ENCODE data around the gene KLHL14. TPM values are rescaled to one million over a fixed set of nuclear protein-coding genes. Genes with fewer than 3 reads are reported as not detected.

The KLHL14 gene
- total and polyA plus RNA-seq, 2 of the 13 experiments (the other 11 are each of a cell fraction or from before 2014, with no cell fraction given) = 16.0 to 41.8 TPM

DNA sequence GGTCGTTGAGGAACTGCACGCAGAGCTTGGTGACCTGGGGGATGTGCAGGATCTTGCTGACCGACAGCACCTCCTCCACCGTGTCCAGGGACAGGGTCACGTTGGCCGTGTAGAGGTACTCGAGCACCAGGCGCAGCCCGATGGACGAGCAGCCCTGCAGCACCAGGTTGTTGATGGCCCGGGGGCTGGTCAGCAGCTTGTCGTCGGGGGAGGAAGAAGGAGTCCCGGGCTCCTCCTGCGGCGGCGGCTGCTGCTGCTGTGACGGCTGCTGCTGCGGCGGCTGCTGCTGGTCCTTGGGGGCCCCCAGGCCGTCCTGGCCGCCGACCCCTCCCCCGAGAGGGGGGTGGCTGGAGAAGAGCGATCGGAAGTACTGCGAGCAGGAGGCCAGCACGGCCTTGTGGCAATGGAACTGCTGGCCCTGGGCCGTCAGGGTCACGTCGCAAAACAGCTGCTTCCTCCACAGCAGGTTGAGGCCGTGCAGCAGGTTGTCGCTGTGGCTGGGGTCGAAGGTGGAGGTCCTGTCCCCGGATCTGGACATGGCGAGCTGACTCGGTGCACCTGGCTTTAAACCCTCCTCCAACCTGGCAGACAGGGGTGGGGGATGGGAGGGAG lies 2.7 kb downstream of the KLHL14 start (continued):
- TF ChIP-seq ZNF572 (CRISPR knock-in tag; IDR thresholded peaks at IDR 0.05) (no peak), NR3C1 (CRISPR knock-in tag; IDR thresholded peaks at IDR 0.05) (no peak), SMYD3 (CRISPR knock-in tag; IDR thresholded peaks at IDR 0.05) (peak; percentile 35; the same call in 1 of the 2 replicates), ELF4 (CRISPR knock-in tag; IDR thresholded peaks at IDR 0.05; ENCODE audit: borderline replicate concordance) (no peak), ZKSCAN1 (IDR thresholded peaks at IDR 0.05; ENCODE audit: low read length) (no peak), AGO2 (optimal IDR thresholded peaks at IDR 0.05; ENCODE audit: low read depth, low read length) (peak; percentile 91), ZNF768 (CRISPR knock-in tag; IDR thresholded peaks at IDR 0.05) (no peak), NFYB (CRISPR knock-in tag; IDR thresholded peaks at IDR 0.05) (no peak), ZBTB42 (CRISPR knock-in tag; IDR thresholded peaks at IDR 0.05) (no peak; the same call in 1 of the 2 replicates), HMG20A (CRISPR knock-in tag; IDR thresholded peaks at IDR 0.05; ENCODE audit: borderline replicate concordance) (no peak), ZNF7 (CRISPR knock-in tag; IDR thresholded peaks at IDR 0.05) (0 out of 2 replicates have a peak, but pooled peaks have one; percentile 3), IRX3 (CRISPR knock-in tag; IDR thresholded peaks at IDR 0.05; ENCODE audit: borderline replicate concordance, low read depth) (no peak), SALL2 (CRISPR knock-in tag; IDR thresholded peaks at IDR 0.05) (no peak), CBX1 (IDR thresholded peaks at IDR 0.05; ENCODE audit: low read depth) (peak; percentile 19), AGO1 (IDR thresholded peaks at IDR 0.05; ENCODE audit: low read depth, low read length, poor library complexity, severe bottlenecking) (no peak), ZBTB21 (CRISPR knock-in tag; IDR thresholded peaks at IDR 0.05) (no peak), NFIB (CRISPR knock-in tag; IDR thresholded peaks at IDR 0.05; ENCODE audit: borderline replicate concordance) (0 out of 2 replicates have a peak, but pooled peaks have one; percentile 66)
- TF ChIP-seq, protein P1, sequence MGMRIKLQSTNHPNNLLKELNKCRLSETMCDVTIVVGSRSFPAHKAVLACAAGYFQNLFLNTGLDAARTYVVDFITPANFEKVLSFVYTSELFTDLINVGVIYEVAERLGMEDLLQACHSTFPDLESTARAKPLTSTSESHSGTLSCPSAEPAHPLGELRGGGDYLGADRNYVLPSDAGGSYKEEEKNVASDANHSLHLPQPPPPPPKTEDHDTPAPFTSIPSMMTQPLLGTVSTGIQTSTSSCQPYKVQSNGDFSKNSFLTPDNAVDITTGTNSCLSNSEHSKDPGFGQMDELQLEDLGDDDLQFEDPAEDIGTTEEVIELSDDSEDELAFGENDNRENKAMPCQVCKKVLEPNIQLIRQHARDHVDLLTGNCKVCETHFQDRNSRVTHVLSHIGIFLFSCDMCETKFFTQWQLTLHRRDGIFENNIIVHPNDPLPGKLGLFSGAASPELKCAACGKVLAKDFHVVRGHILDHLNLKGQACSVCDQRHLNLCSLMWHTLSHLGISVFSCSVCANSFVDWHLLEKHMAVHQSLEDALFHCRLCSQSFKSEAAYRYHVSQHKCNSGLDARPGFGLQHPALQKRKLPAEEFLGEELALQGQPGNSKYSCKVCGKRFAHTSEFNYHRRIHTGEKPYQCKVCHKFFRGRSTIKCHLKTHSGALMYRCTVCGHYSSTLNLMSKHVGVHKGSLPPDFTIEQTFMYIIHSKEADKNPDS (CRISPR knock-in tag; IDR thresholded peaks at IDR 0.05) = 0 out of 2 replicates have a peak, but pooled peaks have one; percentile 87
- TF ChIP-seq, protein P2, sequence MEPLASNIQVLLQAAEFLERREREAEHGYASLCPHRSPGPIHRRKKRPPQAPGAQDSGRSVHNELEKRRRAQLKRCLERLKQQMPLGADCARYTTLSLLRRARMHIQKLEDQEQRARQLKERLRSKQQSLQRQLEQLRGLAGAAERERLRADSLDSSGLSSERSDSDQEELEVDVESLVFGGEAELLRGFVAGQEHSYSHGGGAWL (CRISPR knock-in tag; IDR thresholded peaks at IDR 0.05) = no peak
- TF ChIP-seq, protein P3, sequence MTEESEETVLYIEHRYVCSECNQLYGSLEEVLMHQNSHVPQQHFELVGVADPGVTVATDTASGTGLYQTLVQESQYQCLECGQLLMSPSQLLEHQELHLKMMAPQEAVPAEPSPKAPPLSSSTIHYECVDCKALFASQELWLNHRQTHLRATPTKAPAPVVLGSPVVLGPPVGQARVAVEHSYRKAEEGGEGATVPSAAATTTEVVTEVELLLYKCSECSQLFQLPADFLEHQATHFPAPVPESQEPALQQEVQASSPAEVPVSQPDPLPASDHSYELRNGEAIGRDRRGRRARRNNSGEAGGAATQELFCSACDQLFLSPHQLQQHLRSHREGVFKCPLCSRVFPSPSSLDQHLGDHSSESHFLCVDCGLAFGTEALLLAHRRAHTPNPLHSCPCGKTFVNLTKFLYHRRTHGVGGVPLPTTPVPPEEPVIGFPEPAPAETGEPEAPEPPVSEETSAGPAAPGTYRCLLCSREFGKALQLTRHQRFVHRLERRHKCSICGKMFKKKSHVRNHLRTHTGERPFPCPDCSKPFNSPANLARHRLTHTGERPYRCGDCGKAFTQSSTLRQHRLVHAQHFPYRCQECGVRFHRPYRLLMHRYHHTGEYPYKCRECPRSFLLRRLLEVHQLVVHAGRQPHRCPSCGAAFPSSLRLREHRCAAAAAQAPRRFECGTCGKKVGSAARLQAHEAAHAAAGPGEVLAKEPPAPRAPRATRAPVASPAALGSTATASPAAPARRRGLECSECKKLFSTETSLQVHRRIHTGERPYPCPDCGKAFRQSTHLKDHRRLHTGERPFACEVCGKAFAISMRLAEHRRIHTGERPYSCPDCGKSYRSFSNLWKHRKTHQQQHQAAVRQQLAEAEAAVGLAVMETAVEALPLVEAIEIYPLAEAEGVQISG (CRISPR knock-in tag; IDR thresholded peaks at IDR 0.05) = no peak; the same call in 1 of the 2 replicates
- TF ChIP-seq, protein P4, sequence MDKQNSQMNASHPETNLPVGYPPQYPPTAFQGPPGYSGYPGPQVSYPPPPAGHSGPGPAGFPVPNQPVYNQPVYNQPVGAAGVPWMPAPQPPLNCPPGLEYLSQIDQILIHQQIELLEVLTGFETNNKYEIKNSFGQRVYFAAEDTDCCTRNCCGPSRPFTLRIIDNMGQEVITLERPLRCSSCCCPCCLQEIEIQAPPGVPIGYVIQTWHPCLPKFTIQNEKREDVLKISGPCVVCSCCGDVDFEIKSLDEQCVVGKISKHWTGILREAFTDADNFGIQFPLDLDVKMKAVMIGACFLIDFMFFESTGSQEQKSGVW (CRISPR knock-in tag; IDR thresholded peaks at IDR 0.05; ENCODE audit: borderline replicate concordance) = no peak
- TF ChIP-seq, protein P5, sequence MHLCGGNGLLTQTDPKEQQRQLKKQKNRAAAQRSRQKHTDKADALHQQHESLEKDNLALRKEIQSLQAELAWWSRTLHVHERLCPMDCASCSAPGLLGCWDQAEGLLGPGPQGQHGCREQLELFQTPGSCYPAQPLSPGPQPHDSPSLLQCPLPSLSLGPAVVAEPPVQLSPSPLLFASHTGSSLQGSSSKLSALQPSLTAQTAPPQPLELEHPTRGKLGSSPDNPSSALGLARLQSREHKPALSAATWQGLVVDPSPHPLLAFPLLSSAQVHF (CRISPR knock-in tag; IDR thresholded peaks at IDR 0.05) = no peak
- TF ChIP-seq, protein P6, sequence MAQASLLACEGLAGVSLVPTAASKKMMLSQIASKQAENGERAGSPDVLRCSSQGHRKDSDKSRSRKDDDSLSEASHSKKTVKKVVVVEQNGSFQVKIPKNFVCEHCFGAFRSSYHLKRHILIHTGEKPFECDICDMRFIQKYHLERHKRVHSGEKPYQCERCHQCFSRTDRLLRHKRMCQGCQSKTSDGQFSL (CRISPR knock-in tag; IDR thresholded peaks at IDR 0.05) = no peak; the same call in 1 of the 2 replicates

Measured in HepG2 (cell line).